Parathyroid adenoma (tissue), 2 donors: ENCODE results near the gene TRAF3IP3.

Source experiments
- H2AFZ ChIP-seq: fragments of 300-600 bp; sonication (generic); one replicate; pipeline ENCODE4 v1.7.0; 2017; ENCODE audit warnings: antibody characterized with exemption, mild to moderate bottlenecking
- H3K27ac ChIP-seq: fragments of 300-600 bp; sonication (generic); one replicate; pipeline ENCODE4 v1.7.0; 2017
- H3K27me3 ChIP-seq: fragments of 300-600 bp; sonication (generic); one replicate; pipeline ENCODE4 v1.7.0; 2017; ENCODE audit warnings: low read length; ENCODE audit not compliant: control insufficient read depth, insufficient read depth
- H3K36me3 ChIP-seq: fragments of 300-600 bp; sonication (generic); one replicate; pipeline ENCODE4 v1.7.0; 2017; ENCODE audit warnings: low read length; ENCODE audit not compliant: control insufficient read depth, insufficient read depth
- H3K4me1 ChIP-seq: fragments of 300-600 bp; sonication (generic); one replicate; pipeline ENCODE4 v1.7.0; 2017; ENCODE audit warnings: control low read depth
- H3K4me2 ChIP-seq: fragments of 300-600 bp; sonication (generic); one replicate; pipeline ENCODE4 v1.7.0; 2017; ENCODE audit warnings: low read length
- H3K4me3 ChIP-seq: fragments of 300-600 bp; sonication (generic); one replicate; pipeline ENCODE4 v1.7.0; 2017; ENCODE audit warnings: low read depth, low read length
- H3K79me2 ChIP-seq: fragments of 300-600 bp; sonication (generic); one replicate; pipeline ENCODE4 v1.7.0; 2017; ENCODE audit warnings: control low read depth
- H3K9ac ChIP-seq: fragments of 300-600 bp; sonication (generic); one replicate; pipeline ENCODE4 v1.7.0; 2017; ENCODE audit warnings: mild to moderate bottlenecking
- H3K9me3 ChIP-seq: fragments of 300-600 bp; sonication (generic); one replicate; pipeline ENCODE4 v1.7.0; 2017; ENCODE audit warnings: low read length; ENCODE audit not compliant: control insufficient read depth
- TF ChIP-seq, protein P1 (sequence below): fragments of 300-600 bp; sonication (generic); IDR thresholded peaks from one replicate; pipeline ENCODE4 v1.7.0; 2017; ENCODE audit warnings: antibody characterized with exemption, mild to moderate bottlenecking
- donor health status: primary hyperparathyroidism.

TRAF3IP3 gene

DNA sequence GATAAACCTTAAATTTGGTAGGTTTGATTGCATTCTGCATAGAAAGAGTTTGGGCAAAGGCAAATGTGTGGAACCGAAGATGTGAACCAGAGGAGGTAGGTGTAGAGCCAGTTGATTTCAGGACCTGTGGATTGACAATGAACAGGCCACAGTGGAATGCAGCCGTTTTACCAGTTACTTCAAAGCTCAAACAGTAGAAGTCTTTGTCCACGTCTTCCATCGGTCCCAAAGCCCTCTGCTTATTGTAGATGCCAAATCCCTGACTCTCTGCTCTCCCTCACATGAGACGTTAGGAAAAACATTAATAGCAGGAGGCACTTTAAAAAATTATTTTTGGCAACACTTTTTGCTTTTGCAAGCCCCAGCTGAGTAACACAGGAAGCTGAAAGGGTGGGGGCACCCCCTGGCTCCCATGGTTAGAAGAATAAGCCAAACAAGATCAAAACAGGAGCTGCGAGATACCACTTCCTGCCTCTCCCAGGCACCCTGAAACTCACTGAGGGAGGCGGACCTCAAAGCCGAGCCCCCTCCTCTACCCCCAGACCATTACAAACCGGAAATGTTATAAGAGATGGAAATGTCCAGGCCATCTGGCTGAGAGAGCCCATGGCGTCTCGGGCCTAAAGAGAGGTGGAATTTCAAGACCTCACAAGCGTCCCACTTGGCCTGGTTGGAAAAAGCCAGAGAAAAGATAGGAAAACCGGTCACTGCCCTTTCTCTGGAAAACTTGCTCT lies 13.5 kb downstream of the TRAF3IP3 start:
- no peak overlapping the region for H3K9ac ChIP-seq
- H3K27me3 ChIP-seq, result no peaks in the 10 kb centered on the region

GRCh38 chr1:209769971-209770370 lies 14.1 kb downstream of the TRAF3IP3 start:
- H3K79me2 ChIP-seq, result no peaks in the 10 kb centered on the region
- H3K4me2 ChIP-seq, result no peak overlapping the region
- no peaks in the 10 kb centered on the region for H3K27me3 ChIP-seq
- H3K9me3 ChIP-seq, result no peaks in the 10 kb centered on the region
- H3K27ac ChIP-seq, result peak overlapping the region; percentile 51
- no peak overlapping the region for H3K4me3 ChIP-seq
- no peaks in the 10 kb centered on the region for H3K36me3 ChIP-seq
- no peak overlapping the region for H2AFZ ChIP-seq
- no peak overlapping the region for H3K9ac ChIP-seq
- TF ChIP-seq, protein P1, sequence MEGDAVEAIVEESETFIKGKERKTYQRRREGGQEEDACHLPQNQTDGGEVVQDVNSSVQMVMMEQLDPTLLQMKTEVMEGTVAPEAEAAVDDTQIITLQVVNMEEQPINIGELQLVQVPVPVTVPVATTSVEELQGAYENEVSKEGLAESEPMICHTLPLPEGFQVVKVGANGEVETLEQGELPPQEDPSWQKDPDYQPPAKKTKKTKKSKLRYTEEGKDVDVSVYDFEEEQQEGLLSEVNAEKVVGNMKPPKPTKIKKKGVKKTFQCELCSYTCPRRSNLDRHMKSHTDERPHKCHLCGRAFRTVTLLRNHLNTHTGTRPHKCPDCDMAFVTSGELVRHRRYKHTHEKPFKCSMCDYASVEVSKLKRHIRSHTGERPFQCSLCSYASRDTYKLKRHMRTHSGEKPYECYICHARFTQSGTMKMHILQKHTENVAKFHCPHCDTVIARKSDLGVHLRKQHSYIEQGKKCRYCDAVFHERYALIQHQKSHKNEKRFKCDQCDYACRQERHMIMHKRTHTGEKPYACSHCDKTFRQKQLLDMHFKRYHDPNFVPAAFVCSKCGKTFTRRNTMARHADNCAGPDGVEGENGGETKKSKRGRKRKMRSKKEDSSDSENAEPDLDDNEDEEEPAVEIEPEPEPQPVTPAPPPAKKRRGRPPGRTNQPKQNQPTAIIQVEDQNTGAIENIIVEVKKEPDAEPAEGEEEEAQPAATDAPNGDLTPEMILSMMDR, result no peak
- H3K4me1 ChIP-seq, result no peaks in the 10 kb centered on the region

More for the DNA sequence above, 13.5 kb downstream of the TRAF3IP3 start:
- no peak overlapping the region for H3K4me3 ChIP-seq
- no peaks in the 10 kb centered on the region for H3K9me3 ChIP-seq
- TF ChIP-seq, protein P1, result no peak
- no peaks in the 10 kb centered on the region for H3K36me3 ChIP-seq
- H3K79me2 ChIP-seq, result no peaks in the 10 kb centered on the region
- H2AFZ ChIP-seq, result no peak overlapping the region
- H3K27ac ChIP-seq, result peak overlapping the region; percentile 51
- no peaks in the 10 kb centered on the region for H3K4me1 ChIP-seq
- no peak overlapping the region for H3K4me2 ChIP-seq

- H3K4me3 ChIP-seq, result no peak overlapping the region
- H3K27me3 ChIP-seq, result no peaks in the 10 kb centered on the region
- TF ChIP-seq, protein P1, result no peak
- no peaks in the 10 kb centered on the region for H3K4me1 ChIP-seq
- no peak overlapping the region for H2AFZ ChIP-seq
- H3K9me3 ChIP-seq, result no peaks in the 10 kb centered on the region
- H3K4me2 ChIP-seq, result no peak overlapping the region
- no peak overlapping the region for H3K27ac ChIP-seq
- H3K9ac ChIP-seq, result no peak overlapping the region
- H3K79me2 ChIP-seq, result no peaks in the 10 kb centered on the region
- no peaks in the 10 kb centered on the region for H3K36me3 ChIP-seq
Observed at GRCh38 chr1:209770636-209771415, 15.0 kb downstream of the TRAF3IP3 start.

DNA sequence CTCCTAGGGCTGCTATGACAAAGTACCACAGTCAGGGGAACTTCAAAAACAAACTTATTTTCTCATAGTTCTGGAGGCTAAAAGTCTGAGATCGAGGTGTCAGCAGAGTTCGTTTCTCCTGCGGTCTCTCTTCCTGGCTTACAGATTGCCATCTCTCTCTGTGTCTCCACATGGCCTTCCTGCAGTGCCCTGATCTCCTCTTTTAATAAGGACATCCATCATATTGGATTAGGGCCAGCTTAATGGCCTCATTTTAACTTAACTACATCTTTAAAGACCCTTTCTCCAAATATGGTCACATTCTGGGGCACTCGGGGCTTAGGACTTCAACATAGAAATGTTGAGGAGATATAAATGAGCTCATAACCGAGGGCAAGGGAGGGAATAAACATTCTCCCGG lies 16.3 kb downstream of the TRAF3IP3 start:
- Histone ChIP-seq H3K4me2 (no peak overlapping the region), H3K4me1 (no peaks in the 10 kb centered on the region), H3K27ac (no peak overlapping the region), H2AFZ (no peak overlapping the region), H3K9me3 (no peaks in the 10 kb centered on the region), H3K27me3 (no peaks in the 10 kb centered on the region), H3K4me3 (no peak overlapping the region), H3K36me3 (no peaks in the 10 kb centered on the region), H3K9ac (no peak overlapping the region), H3K79me2 (no peaks in the 10 kb centered on the region)
- TF ChIP-seq, protein P1, result no peak
